Measurements from ENCODE around the gene SBF2.

SBF2 gene

DNA sequence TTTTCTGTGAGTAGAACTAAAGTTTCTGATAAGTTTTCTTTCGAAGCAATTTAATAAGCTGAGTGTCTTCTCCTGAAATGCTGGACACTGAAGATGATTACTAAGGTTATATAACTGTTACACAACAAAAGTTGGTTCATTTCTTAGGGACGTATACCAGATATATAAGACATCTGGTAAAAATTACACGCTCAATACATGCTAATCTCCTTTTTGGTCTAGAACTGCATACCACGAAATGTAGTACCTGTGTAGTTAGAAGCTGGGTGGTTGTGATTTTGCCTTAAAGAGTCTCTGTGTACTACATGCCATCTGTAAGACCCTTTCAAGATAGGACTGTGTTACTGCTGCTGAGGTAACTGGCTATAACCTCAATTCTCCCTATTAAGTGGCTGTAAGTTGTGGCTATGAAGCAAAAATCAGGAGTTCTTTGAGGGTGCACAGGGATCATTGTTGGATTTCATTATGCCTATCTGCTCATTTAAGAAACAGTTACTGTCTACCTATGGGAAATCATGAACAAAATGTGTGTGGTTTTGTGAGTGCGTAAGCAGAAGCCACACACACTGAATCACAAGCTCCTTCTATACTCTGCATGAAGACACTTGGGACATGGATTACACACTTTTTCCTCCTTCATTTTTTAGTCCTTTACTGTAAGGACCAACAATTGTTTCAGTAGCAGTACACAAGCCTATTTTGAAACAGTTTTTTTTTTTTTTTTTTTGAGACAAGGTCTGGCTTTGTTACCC, 434.3 kb downstream of the SBF2 start:
- H3K4me3 ChIP-seq (ENCODE audit: low read depth, low read length), result no peak overlapping the region
- TF ChIP-seq, protein P1, sequence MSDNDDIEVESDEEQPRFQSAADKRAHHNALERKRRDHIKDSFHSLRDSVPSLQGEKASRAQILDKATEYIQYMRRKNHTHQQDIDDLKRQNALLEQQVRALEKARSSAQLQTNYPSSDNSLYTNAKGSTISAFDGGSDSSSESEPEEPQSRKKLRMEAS (IDR thresholded peaks at IDR 0.05; ENCODE audit: low read depth, low read length), result no peak
- TF ChIP-seq MYC (IDR thresholded peaks at IDR 0.05; ENCODE audit: low read depth, low read length), result no peak
- TF ChIP-seq, protein P2, sequence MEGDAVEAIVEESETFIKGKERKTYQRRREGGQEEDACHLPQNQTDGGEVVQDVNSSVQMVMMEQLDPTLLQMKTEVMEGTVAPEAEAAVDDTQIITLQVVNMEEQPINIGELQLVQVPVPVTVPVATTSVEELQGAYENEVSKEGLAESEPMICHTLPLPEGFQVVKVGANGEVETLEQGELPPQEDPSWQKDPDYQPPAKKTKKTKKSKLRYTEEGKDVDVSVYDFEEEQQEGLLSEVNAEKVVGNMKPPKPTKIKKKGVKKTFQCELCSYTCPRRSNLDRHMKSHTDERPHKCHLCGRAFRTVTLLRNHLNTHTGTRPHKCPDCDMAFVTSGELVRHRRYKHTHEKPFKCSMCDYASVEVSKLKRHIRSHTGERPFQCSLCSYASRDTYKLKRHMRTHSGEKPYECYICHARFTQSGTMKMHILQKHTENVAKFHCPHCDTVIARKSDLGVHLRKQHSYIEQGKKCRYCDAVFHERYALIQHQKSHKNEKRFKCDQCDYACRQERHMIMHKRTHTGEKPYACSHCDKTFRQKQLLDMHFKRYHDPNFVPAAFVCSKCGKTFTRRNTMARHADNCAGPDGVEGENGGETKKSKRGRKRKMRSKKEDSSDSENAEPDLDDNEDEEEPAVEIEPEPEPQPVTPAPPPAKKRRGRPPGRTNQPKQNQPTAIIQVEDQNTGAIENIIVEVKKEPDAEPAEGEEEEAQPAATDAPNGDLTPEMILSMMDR (IDR thresholded peaks at IDR 0.05; ENCODE audit: low read depth, low read length), result no peak
- no peak for TF ChIP-seq POLR2A (IDR thresholded peaks at IDR 0.05; ENCODE audit: extremely low read depth, insufficient read length)
- peak; percentile 54 for DNase-seq (ENCODE audit: low read depth)

GRCh38 chr11:9858822-9859221, 435.2 kb downstream of the SBF2 start:
- no peak overlapping the region for H3K4me3 ChIP-seq (ENCODE audit: low read depth, low read length)
- DNase-seq (ENCODE audit: low read depth), result peak; percentile 38
- TF ChIP-seq, protein P2 (IDR thresholded peaks at IDR 0.05; ENCODE audit: low read depth, low read length), result no peak
- TF ChIP-seq POLR2A (IDR thresholded peaks at IDR 0.05; ENCODE audit: extremely low read depth, insufficient read length) (no peak), MYC (IDR thresholded peaks at IDR 0.05; ENCODE audit: low read depth, low read length) (no peak)
- TF ChIP-seq, protein P1 (IDR thresholded peaks at IDR 0.05; ENCODE audit: low read depth, low read length), result no peak

- H3K4me3 ChIP-seq (ENCODE audit: low read depth, low read length), result no peak overlapping the region
- no peak for TF ChIP-seq POLR2A (IDR thresholded peaks at IDR 0.05; ENCODE audit: extremely low read depth, insufficient read length)
- TF ChIP-seq MYC (IDR thresholded peaks at IDR 0.05; ENCODE audit: low read depth, low read length), result no peak
- TF ChIP-seq, protein P2 (IDR thresholded peaks at IDR 0.05; ENCODE audit: low read depth, low read length), result no peak
- TF ChIP-seq, protein P1 (IDR thresholded peaks at IDR 0.05; ENCODE audit: low read depth, low read length), result no peak
Observed at GRCh38 chr11:9858218-9858617, 435.8 kb downstream of the SBF2 start.

GRCh38 chr11:9855579-9856287, 438.3 kb downstream of the SBF2 start:
- TF ChIP-seq, protein P2 (IDR thresholded peaks at IDR 0.05; ENCODE audit: low read depth, low read length), result no peak
- TF ChIP-seq, protein P1 (IDR thresholded peaks at IDR 0.05; ENCODE audit: low read depth, low read length), result no peak
- TF ChIP-seq MYC (IDR thresholded peaks at IDR 0.05; ENCODE audit: low read depth, low read length), result no peak
- TF ChIP-seq POLR2A (IDR thresholded peaks at IDR 0.05; ENCODE audit: extremely low read depth, insufficient read length), result no peak

More at GRCh38 chr11:9858218-9858617, 435.8 kb downstream of the SBF2 start:
- no peak for DNase-seq (ENCODE audit: low read depth)

DNA sequence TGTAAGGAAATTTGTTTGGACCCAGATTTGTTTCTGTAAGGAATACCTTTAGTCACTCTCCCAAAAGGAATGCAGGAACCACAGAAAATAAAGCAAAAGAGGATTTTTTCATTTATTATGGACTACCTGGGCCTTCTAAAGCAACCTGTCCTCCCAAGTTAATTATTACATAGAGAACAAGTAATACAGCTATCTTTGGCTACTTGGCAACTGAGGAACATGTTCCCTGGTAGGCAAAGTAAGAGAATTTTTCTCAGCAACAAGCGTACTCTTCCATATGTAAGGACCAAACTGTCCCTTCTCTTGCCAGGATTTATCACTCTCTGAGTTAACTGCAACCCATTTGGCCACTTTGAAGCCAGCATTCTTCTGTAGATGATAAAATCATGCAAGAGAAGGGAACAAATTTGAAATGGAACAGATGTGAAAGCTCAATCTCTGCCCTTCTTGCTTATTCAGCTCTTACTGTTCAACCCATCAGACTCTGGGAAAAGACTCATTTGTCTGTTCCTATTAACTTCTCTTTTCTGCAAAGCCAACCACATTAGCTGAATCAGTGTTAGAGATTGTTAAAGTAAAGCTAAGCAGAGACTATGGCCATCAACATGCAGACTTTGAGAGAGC, 440.0 kb downstream of the SBF2 start:
- no peak for TF ChIP-seq MYC (IDR thresholded peaks at IDR 0.05; ENCODE audit: low read depth, low read length)
- TF ChIP-seq POLR2A (IDR thresholded peaks at IDR 0.05; ENCODE audit: extremely low read depth, insufficient read length), result no peak
- TF ChIP-seq, protein P1 (IDR thresholded peaks at IDR 0.05; ENCODE audit: low read depth, low read length), result no peak
- TF ChIP-seq, protein P2 (IDR thresholded peaks at IDR 0.05; ENCODE audit: low read depth, low read length), result no peak
- no peak for DNase-seq (ENCODE audit: low read depth)
- H3K4me3 ChIP-seq (ENCODE audit: low read depth, low read length), result no peak overlapping the region

More at GRCh38 chr11:9855579-9856287, 438.3 kb downstream of the SBF2 start:
- H3K4me3 ChIP-seq (ENCODE audit: low read depth, low read length), result no peak overlapping the region
- DNase-seq (ENCODE audit: low read depth), result no peak
